Thymus (tissue), 11 donors: Measurements from ENCODE around the gene SEMA4C. TPM values are rescaled to one million over a fixed set of nuclear protein-coding genes. Genes with fewer than 3 reads are reported as not detected.
"Not testable (repeated sequence)": the region's sequence is repeated elsewhere in the genome, so short reads cannot be mapped to it uniquely, and the experiment has no call there.

Source experiments
- DNase-seq, 9 donors: peaks; one replicate each; pipeline ENCODE4 v3.0.0-alpha.2; 2013; ENCODE audit warnings: low spot score in 9 of 9, low read depth in 6 of 9, missing footprints in 1 of 9
- H3K27ac ChIP-seq, 2 donors: one replicate each; pipeline ENCODE4 v1.5.1; 2013; ENCODE audit warnings: control low read depth in 1 of 2, low read depth in 1 of 2, low read length in 1 of 2, mild to moderate bottlenecking in 1 of 2, moderate library complexity in 1 of 2
- H3K27me3 ChIP-seq, 2 donors: one replicate each; pipeline ENCODE4 v1.5.1; 2013; ENCODE audit warnings: low read length in 1 of 2; ENCODE audit not compliant: control insufficient read depth in 2 of 2, insufficient read depth in 1 of 2
- H3K36me3 ChIP-seq, 2 donors: one replicate each; pipeline ENCODE4 v1.5.1; 2013; ENCODE audit warnings: low read length in 1 of 2, mild to moderate bottlenecking in 1 of 2, moderate library complexity in 1 of 2; ENCODE audit not compliant: control insufficient read depth in 2 of 2, insufficient read depth in 2 of 2
- H3K4me1 ChIP-seq, 2 donors: one replicate each; pipeline ENCODE4 v1.5.1; 2013; ENCODE audit warnings: low read length in 2 of 2; ENCODE audit not compliant: control insufficient read depth in 2 of 2, insufficient read depth in 2 of 2
- H3K4me3 ChIP-seq, 2 donors: one replicate each; pipeline ENCODE4 v1.5.1; 2013; ENCODE audit warnings: low read length in 2 of 2, control low read depth in 1 of 2, mild to moderate bottlenecking in 1 of 2
- H3K9me3 ChIP-seq, 2 donors: one replicate each; pipeline ENCODE4 v1.5.1; 2013; ENCODE audit warnings: low read length in 1 of 2, mild to moderate bottlenecking in 1 of 2; ENCODE audit not compliant: control insufficient read depth in 2 of 2, insufficient read depth in 1 of 2
- WGBS: extraction: QIAGEN DNeasy Blood & Tissue Kit; methylation state at CpG from one replicate; pipeline ENCODE4 v1.1.7; 2013; 5-methylcytosine and 5-hydroxymethylcytosine counted together
- polyA plus RNA-seq: library from polyadenylated mRNA; stranded (reverse); fragments of 200-250 nt; gene quantifications from one replicate; pipeline ENCODE4 v1.2.3, GENCODE V29; 2013
- total RNA-seq: library from RNA; stranded (reverse); fragments of 120-200 nt; gene quantifications from one replicate; pipeline ENCODE4 v1.2.4, GENCODE V29; 2013
- donor health status: healthy.

SEMA4C gene
- total and polyA plus RNA-seq, 2 donors: 9.8 to 14.1 TPM

GRCh38 chr2:96893289-96894150 lies 23.6 kb upstream of the SEMA4C start:
- H3K27ac ChIP-seq: no peak overlapping the region
- H3K9me3 ChIP-seq: no peaks in the 10 kb centered on the region
- no peak for DNase-seq
- H3K36me3 ChIP-seq: no peaks in the 10 kb centered on the region
- no peaks in the 10 kb centered on the region for H3K27me3 ChIP-seq
- 97% methylated on average over 16 of the region's 16 CpGs for WGBS
- H3K4me1 ChIP-seq: peaks cover 19 to 64% of the 10 kb centered on the region in 2 donors
- H3K4me3 ChIP-seq: no peak overlapping the region

GRCh38 chr2:96891591-96892333 lies 21.9 kb upstream of the SEMA4C start:
- H3K27me3 ChIP-seq: no peaks in the 10 kb centered on the region
- no peaks in the 10 kb centered on the region for H3K36me3 ChIP-seq
- peaks cover 16 to 55% of the 10 kb centered on the region in 2 donors for H3K4me1 ChIP-seq
- no peak overlapping the region for H3K27ac ChIP-seq
- DNase-seq: peak in 1 of 9 donors; percentile 61
- H3K9me3 ChIP-seq: no peaks in the 10 kb centered on the region
- 82% methylated on average over 11 of the region's 11 CpGs for WGBS
- no peak overlapping the region for H3K4me3 ChIP-seq

- Histone ChIP-seq H3K4me3 (no peak overlapping the region), H3K36me3 (no peaks in the 10 kb centered on the region), H3K9me3 (no peaks in the 10 kb centered on the region), H3K4me1 (peaks cover 7 to 46% of the 10 kb centered on the region in 2 donors), H3K27ac (no peak overlapping the region), H3K27me3 (no peaks in the 10 kb centered on the region)
- no peak for DNase-seq
- 91% methylated on average over 6 of the region's 6 CpGs for WGBS
Observed at GRCh38 chr2:96890726-96891385, 21.0 kb upstream of the SEMA4C start.

GRCh38 chr2:96890252-96890651 lies 20.4 kb upstream of the SEMA4C start:
- Histone ChIP-seq H3K4me1 (peaks cover 1 to 44% of the 10 kb centered on the region in 2 donors), H3K27ac (no peak overlapping the region), H3K27me3 (no peaks in the 10 kb centered on the region), H3K36me3 (no peaks in the 10 kb centered on the region), H3K9me3 (no peaks in the 10 kb centered on the region), H3K4me3 (no peak overlapping the region)
- DNase-seq: no peak
- 97% methylated on average over 7 of the region's 7 CpGs for WGBS

GRCh38 chr2:96889502-96889901 lies 19.6 kb upstream of the SEMA4C start:
- H3K27ac ChIP-seq: not testable (repeated sequence)
- 97% methylated on average over 5 of the region's 5 CpGs for WGBS

GRCh38 chr2:96888072-96889011 lies 18.5 kb upstream of the SEMA4C start:
- no peak overlapping the region for H3K4me3 ChIP-seq
- DNase-seq: no peak
- 85% methylated on average over 12 of the region's 12 CpGs for WGBS

More at GRCh38 chr2:96889502-96889901, 19.6 kb upstream of the SEMA4C start:
- H3K9me3 ChIP-seq, H3K4me3 ChIP-seq, DNase-seq, H3K27me3 ChIP-seq, H3K36me3 ChIP-seq: not testable (repeated sequence)
- H3K4me1 ChIP-seq: peaks cover 0 to 41% of the 10 kb centered on the region in 2 donors

GRCh38 chr2:96887493-96888012 lies 17.7 kb upstream of the SEMA4C start:
- DNase-seq: no peak
- peaks cover 0 to 49% of the 10 kb centered on the region in 2 donors for H3K4me1 ChIP-seq
- WGBS: 95% methylated on average over 18 of the region's 18 CpGs
- H3K36me3 ChIP-seq: no peaks in the 10 kb centered on the region
- no peak overlapping the region for H3K4me3 ChIP-seq
- H3K27ac ChIP-seq: peak overlapping the region in 1 of 2 donors; percentile 53
- peaks cover 0 to 2% of the 10 kb centered on the region in 2 donors for H3K27me3 ChIP-seq
- no peaks in the 10 kb centered on the region for H3K9me3 ChIP-seq

More at GRCh38 chr2:96888072-96889011, 18.5 kb upstream of the SEMA4C start:
- Histone ChIP-seq H3K9me3 (no peaks in the 10 kb centered on the region), H3K27me3 (peaks cover 0 to 2% of the 10 kb centered on the region in 2 donors), H3K27ac (peak overlapping the region in 1 of 2 donors; percentile 53), H3K36me3 (no peaks in the 10 kb centered on the region), H3K4me1 (peaks cover 0 to 44% of the 10 kb centered on the region in 2 donors)
